Right atrium auricular region (tissue), 2 donors: ENCODE results near the gene BARD1. TPM values are rescaled to one million over a fixed set of nuclear protein-coding genes. Genes with fewer than 3 reads are reported as not detected.
A peak's percentile ranks its signal among the peaks of the same experiment; 100 is the strongest.

ENCODE experiments used
- DNase-seq: peaks from one replicate; pipeline ENCODE4 v3.0.0-alpha.2; 2019; ENCODE audit warnings: low spot score
- H3K27ac ChIP-seq, 2 donors: fragments of 200-600 bp; sonication (generic); 1 replicate in 1 of 2; 2 replicates in 1 of 2; pipeline ENCODE4 v1.5.1; 2016 to 2019
- H3K27me3 ChIP-seq, 2 donors: fragments of 200-600 bp; sonication (generic); one replicate each; pipeline versions ENCODE4 v1.5.1 to v1.6.0; 2017 to 2019
- H3K36me3 ChIP-seq: fragments of 200-600 bp; sonication (generic); one replicate; pipeline ENCODE4 v1.5.1; 2016
- H3K4me1 ChIP-seq, 2 donors: fragments of 200-600 bp; sonication (generic); one replicate each; pipeline versions ENCODE4 v1.5.1 to v1.6.0; 2017 to 2019
- H3K4me3 ChIP-seq, 2 donors: fragments of 200-600 bp; sonication (generic); 1 replicate in 1 of 2; 2 replicates in 1 of 2; pipeline ENCODE4 v1.5.1; 2017 to 2019; ENCODE audit warnings: mild to moderate bottlenecking in 1 of 2, moderate library complexity in 1 of 2
- H3K9me3 ChIP-seq, 2 donors: fragments of 200-600 bp; sonication (generic); one replicate each; pipeline ENCODE4 v1.5.1; 2019
- CTCF ChIP-seq, 2 donors: fragments of 200-600 bp; sonication (generic); IDR thresholded peaks; one replicate each; pipeline ENCODE4 v1.5.1; 2019; ENCODE audit warnings: antibody characterized with exemption in 2 of 2
- total RNA-seq, 2 donors: library from RNA; depleted of rRNA; stranded (reverse); fragments of >200 nt; gene quantifications; one replicate each; pipeline ENCODE4 v1.1.0, GENCODE V29; 2016

The BARD1 gene
- total RNA-seq: 10 to 100 TPM; 13.5 to 15.7 TPM

- H3K27me3 ChIP-seq: no peaks in the 10 kb centered on the region
- peak within 1 kb of the TSS; percentile 95 to 97 for H3K27ac ChIP-seq
- no peaks in the 10 kb centered on the region for H3K36me3 ChIP-seq
- no peaks in the 10 kb centered on the region for H3K9me3 ChIP-seq
- TF ChIP-seq CTCF (IDR thresholded peaks at IDR 0.05): no peak
- DNase-seq: peak; percentile 66
- H3K4me1 ChIP-seq: peaks cover 0 to 24% of the 10 kb centered on the region in 2 donors
- H3K4me3 ChIP-seq: peak within 1 kb of the TSS; percentile 57 to 81
Measured at GRCh38 chr2:214808981-214809750, at the start of gene BARD1. BARD1 (minus strand) TSS chr2:214809683; CDS start chr2:214809569, 114 bp downstream.

GRCh38 chr2:214856137-214856536 lies 46.7 kb upstream of the BARD1 start:
- TF ChIP-seq CTCF (IDR thresholded peaks at IDR 0.05): no peak
- H3K36me3 ChIP-seq: no peaks in the 10 kb centered on the region
- no peaks in the 10 kb centered on the region for H3K27me3 ChIP-seq
- no peak overlapping the region for H3K4me3 ChIP-seq
- no peak for DNase-seq
- no peak overlapping the region for H3K27ac ChIP-seq
- H3K9me3 ChIP-seq: no peaks in the 10 kb centered on the region
- H3K4me1 ChIP-seq: no peaks in the 10 kb centered on the region

GRCh38 chr2:214853906-214854305 lies 44.4 kb upstream of the BARD1 start:
- no peak for DNase-seq
- no peak for TF ChIP-seq CTCF (IDR thresholded peaks at IDR 0.05)
- Histone ChIP-seq H3K36me3 (no peaks in the 10 kb centered on the region), H3K27ac (no peak overlapping the region), H3K27me3 (no peaks in the 10 kb centered on the region), H3K4me1 (no peaks in the 10 kb centered on the region), H3K9me3 (no peaks in the 10 kb centered on the region), H3K4me3 (no peak overlapping the region)

GRCh38 chr2:214843823-214844222 lies 34.3 kb upstream of the BARD1 start:
- no peaks in the 10 kb centered on the region for H3K36me3 ChIP-seq
- H3K27ac ChIP-seq: no peak overlapping the region
- TF ChIP-seq CTCF (IDR thresholded peaks at IDR 0.05): no peak
- H3K4me3 ChIP-seq: no peak overlapping the region
- no peak for DNase-seq
- no peaks in the 10 kb centered on the region for H3K9me3 ChIP-seq
- H3K27me3 ChIP-seq: no peaks in the 10 kb centered on the region
- no peaks in the 10 kb centered on the region for H3K4me1 ChIP-seq

- H3K4me1 ChIP-seq: no peaks in the 10 kb centered on the region
- no peak for TF ChIP-seq CTCF (IDR thresholded peaks at IDR 0.05)
- no peak for DNase-seq
Measured at GRCh38 chr2:214839464-214839863, 30.0 kb upstream of the BARD1 start.

GRCh38 chr2:214837466-214837865 lies 28.0 kb upstream of the BARD1 start:
- no peaks in the 10 kb centered on the region for H3K27me3 ChIP-seq
- no peaks in the 10 kb centered on the region for H3K4me1 ChIP-seq
- H3K4me3 ChIP-seq: no peak overlapping the region
- H3K36me3 ChIP-seq: no peaks in the 10 kb centered on the region
- no peak overlapping the region for H3K27ac ChIP-seq
- H3K9me3 ChIP-seq: no peaks in the 10 kb centered on the region
- no peak for TF ChIP-seq CTCF (IDR thresholded peaks at IDR 0.05)
- DNase-seq: no peak

More at GRCh38 chr2:214839464-214839863, 30.0 kb upstream of the BARD1 start:
- no peak overlapping the region for H3K27ac ChIP-seq
- H3K9me3 ChIP-seq: no peaks in the 10 kb centered on the region
- H3K36me3 ChIP-seq: no peaks in the 10 kb centered on the region
- H3K27me3 ChIP-seq: no peaks in the 10 kb centered on the region
- no peak overlapping the region for H3K4me3 ChIP-seq
